Nephron progenitor cell (in vitro differentiated cells): ENCODE results near the gene KLC1.

Experiments
- DNase-seq: peaks from one replicate; pipeline ENCODE4 v3.0.0; 2021
- H3K27ac Mint-ChIP-seq: 2 replicates; pipeline ENCODE4 v1.8.0; 2021; ENCODE audit warnings: mild to moderate bottlenecking, moderate library complexity, mixed read lengths
- H3K27me3 Mint-ChIP-seq: 2 replicates; pipeline ENCODE4 v1.8.0; 2021; ENCODE audit warnings: mild to moderate bottlenecking, low read depth, mixed read lengths; ENCODE audit not compliant: poor library complexity
- H3K36me3 Mint-ChIP-seq: 2 replicates; pipeline ENCODE4 v1.8.0; 2021; ENCODE audit warnings: low read depth, mixed read lengths
- H3K4me1 Mint-ChIP-seq: 2 replicates; pipeline ENCODE4 v1.8.0; 2021; ENCODE audit warnings: mixed read lengths
- H3K4me3 Mint-ChIP-seq: 2 replicates; pipeline ENCODE4 v1.8.0; 2021; ENCODE audit warnings: mild to moderate bottlenecking, moderate library complexity, mixed read lengths
- H3K9me3 Mint-ChIP-seq: 2 replicates; pipeline ENCODE4 v1.8.0; 2021; ENCODE audit warnings: mild to moderate bottlenecking, moderate library complexity, mixed read lengths
- TF ChIP-seq, protein P1 (sequence below): fragments of 200-600 bp; sonication (generic); IDR thresholded peaks from 2 replicates; pipeline ENCODE4 v1.5.0; 2021; ENCODE audit warnings: antibody characterized with exemption

Gene KLC1

DNA sequence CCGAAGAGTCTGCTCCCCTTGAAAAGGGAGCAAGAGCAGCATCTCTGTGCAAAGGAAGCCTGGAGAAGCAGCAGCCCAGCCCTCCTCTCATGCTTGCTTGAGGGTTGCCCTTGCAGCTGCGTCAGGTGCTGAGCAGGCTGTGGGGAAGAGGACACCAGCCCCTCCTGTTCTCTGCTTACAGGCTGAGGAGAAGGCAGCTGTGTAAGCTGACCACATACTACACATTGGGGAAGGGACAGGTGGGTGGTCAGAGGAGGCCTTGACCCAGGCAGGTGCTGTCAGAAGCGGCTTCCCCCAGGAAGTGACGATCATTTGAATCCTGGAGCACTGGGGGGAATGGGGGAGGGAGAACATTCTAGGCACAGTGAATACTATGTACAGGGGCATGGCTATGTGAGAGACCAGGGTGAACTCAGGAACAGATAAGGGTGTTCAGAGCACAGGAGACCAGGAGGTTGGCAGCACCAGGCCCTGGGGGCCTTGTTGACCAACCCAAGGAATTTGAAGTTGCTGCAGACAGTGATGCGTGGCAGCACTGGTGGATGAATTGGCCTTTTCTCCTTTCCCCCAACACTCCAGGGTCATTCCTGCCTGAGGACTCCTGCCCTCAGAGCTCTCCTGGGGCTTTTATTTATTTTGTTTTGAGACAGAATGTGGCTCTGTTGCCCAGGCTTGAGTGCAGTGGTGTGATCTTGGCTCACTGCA is 2.7 kb upstream of the KLC1 start:
- H3K27ac Mint-ChIP-seq, result no peak overlapping the region
- H3K4me1 Mint-ChIP-seq, result peaks cover 44% of the 10 kb centered on the region
- H3K36me3 Mint-ChIP-seq, result no peaks in the 10 kb centered on the region
- no peak for DNase-seq
- TF ChIP-seq, protein P1, sequence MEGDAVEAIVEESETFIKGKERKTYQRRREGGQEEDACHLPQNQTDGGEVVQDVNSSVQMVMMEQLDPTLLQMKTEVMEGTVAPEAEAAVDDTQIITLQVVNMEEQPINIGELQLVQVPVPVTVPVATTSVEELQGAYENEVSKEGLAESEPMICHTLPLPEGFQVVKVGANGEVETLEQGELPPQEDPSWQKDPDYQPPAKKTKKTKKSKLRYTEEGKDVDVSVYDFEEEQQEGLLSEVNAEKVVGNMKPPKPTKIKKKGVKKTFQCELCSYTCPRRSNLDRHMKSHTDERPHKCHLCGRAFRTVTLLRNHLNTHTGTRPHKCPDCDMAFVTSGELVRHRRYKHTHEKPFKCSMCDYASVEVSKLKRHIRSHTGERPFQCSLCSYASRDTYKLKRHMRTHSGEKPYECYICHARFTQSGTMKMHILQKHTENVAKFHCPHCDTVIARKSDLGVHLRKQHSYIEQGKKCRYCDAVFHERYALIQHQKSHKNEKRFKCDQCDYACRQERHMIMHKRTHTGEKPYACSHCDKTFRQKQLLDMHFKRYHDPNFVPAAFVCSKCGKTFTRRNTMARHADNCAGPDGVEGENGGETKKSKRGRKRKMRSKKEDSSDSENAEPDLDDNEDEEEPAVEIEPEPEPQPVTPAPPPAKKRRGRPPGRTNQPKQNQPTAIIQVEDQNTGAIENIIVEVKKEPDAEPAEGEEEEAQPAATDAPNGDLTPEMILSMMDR, result no peak
- no peak overlapping the region for H3K4me3 Mint-ChIP-seq
- H3K9me3 Mint-ChIP-seq, result no peaks in the 10 kb centered on the region
- peaks cover 9% of the 10 kb centered on the region for H3K27me3 Mint-ChIP-seq

DNA sequence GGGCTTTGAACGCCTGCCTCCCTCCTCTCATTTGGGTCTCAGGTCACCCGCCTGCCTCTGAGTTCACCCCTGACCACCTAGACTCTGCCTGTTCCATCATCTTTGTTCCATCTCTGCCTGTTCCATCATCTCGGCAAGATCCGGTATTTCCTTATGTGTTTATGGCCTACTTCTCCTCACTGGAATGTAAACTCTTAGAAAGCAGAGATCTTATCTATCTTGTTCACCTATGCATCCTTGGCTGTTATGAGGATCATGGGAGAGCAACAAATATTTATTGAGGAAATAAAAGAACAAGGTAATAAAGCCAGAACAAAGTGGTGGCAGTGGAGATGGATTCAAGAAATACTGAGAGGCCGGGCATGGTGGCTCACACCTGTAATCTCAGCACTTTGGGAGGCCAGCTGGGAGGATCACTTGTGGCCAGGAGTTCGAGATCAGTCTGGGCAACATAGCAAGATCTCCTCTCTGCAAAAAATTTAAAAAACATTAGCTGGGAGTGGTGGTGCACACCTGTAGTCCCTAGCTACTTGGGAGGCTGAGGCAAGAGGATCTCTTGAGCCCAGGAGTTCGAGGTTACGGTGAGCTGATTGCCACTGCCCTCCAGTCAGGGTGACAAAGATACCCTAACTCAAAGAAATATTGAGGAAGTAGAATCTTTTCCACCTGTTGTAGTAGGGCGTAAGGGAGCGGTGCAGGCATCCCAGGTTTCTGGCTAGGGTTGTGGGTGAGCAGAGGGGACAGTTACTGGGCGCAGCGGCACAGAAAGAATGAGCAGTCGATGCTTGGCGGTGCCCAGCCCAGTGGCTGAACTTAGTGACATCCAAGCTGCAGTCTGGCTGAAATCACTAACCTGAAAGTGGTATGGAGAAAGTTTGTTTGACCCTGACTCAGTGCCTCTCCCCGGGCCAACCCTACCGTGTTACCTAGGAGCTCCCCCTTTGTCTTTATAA is 1.7 kb upstream of the KLC1 start:
- peak overlapping the region; percentile 69 for H3K27ac Mint-ChIP-seq

GRCh38 chr14:103628221-103628683 is 759 bp upstream of the KLC1 start:
- H3K36me3 Mint-ChIP-seq, result peaks cover 5% of the 10 kb centered on the region
- TF ChIP-seq, protein P1, result no peak
- peak; percentile 72 for DNase-seq
- peaks cover 47% of the 10 kb centered on the region for H3K4me1 Mint-ChIP-seq
- peak overlapping the region; percentile 92 for H3K27ac Mint-ChIP-seq
- peaks cover 7% of the 10 kb centered on the region for H3K27me3 Mint-ChIP-seq
- H3K4me3 Mint-ChIP-seq, result peak overlapping the region; percentile 82
- H3K9me3 Mint-ChIP-seq, result no peaks in the 10 kb centered on the region

More for the DNA sequence above, 1.7 kb upstream of the KLC1 start:
- Mint-ChIP-seq H3K36me3 (no peaks in the 10 kb centered on the region), H3K4me1 (peaks cover 44% of the 10 kb centered on the region), H3K9me3 (no peaks in the 10 kb centered on the region), H3K4me3 (peak overlapping the region; percentile 82), H3K27me3 (peaks cover 8% of the 10 kb centered on the region)
- no peak for DNase-seq
- TF ChIP-seq, protein P1, result no peak

- peaks cover 7% of the 10 kb centered on the region for H3K27me3 Mint-ChIP-seq
- TF ChIP-seq, protein P1, result no peak
- peaks cover 57% of the 10 kb centered on the region for H3K4me1 Mint-ChIP-seq
- peak overlapping the region; percentile 95 for H3K27ac Mint-ChIP-seq
- no peaks in the 10 kb centered on the region for H3K9me3 Mint-ChIP-seq
- H3K4me3 Mint-ChIP-seq, result peak overlapping the region; percentile 94
- H3K36me3 Mint-ChIP-seq, result peaks cover 11% of the 10 kb centered on the region
- DNase-seq, result peak; percentile 72
Measured at GRCh38 chr14:103629503-103630121, 601 bp downstream of the KLC1 start.

GRCh38 chr14:103630364-103631108 is 1.5 kb downstream of the KLC1 start:
- no peaks in the 10 kb centered on the region for H3K9me3 Mint-ChIP-seq
- peak overlapping the region; percentile 51 for H3K27ac Mint-ChIP-seq
- TF ChIP-seq, protein P1, result no peak
- peaks cover 51% of the 10 kb centered on the region for H3K4me1 Mint-ChIP-seq
- no peak for DNase-seq
- H3K27me3 Mint-ChIP-seq, result peaks cover 4% of the 10 kb centered on the region
- peaks cover 19% of the 10 kb centered on the region for H3K36me3 Mint-ChIP-seq
- peak overlapping the region; percentile 94 for H3K4me3 Mint-ChIP-seq
